ENCODE results near the gene RPS10. TPM values are rescaled to one million over a fixed set of nuclear protein-coding genes. Genes with fewer than 3 reads are reported as not detected.

The RPS10 gene
- total and polyA plus RNA-seq, 2 of the 8 experiments (the other 6 are each of a cell fraction or from before 2014, with no cell fraction given), result 2,408 to 11,142 TPM

DNA sequence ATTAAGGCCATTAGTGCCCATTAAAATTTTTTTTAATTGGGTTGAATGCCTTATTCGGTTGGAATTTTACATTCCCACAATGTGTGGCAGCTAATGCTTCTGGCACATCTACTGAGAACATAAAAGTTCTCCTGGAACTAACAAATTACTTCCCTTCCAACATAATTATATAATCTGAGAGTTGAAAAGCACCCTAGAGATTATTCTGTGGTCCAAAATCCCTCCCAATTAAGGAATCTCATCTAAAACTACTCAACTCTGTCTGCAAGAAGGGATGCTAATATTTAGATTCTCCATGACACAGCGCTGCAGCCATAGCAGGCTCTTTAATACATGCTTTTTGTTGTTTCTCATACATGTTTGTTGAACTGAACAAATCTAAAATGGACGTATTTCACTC, 37.4 kb downstream of the RPS10 start:
- CTCF ChIA-PET (ENCODE audit: partially characterized antibody), result no interaction called here

More for the DNA sequence above, 37.4 kb downstream of the RPS10 start:
- no peak for DNase-seq (ENCODE audit: low read depth in 1 of 2, low spot score in 2 of 2)
- H3K4me1 ChIP-seq (replicated peaks in 1 of 4; ENCODE audit: control insufficient read depth in 3 of 4, insufficient read depth in 4 of 4, low read length in 3 of 4), result peaks cover 0 to 18% (median 8%) of the 10 kb centered on the region in 4 experiments; a peak in 4 of 7 replicates
- POLR2A ChIA-PET (ENCODE audit: partially characterized antibody), result interaction anchor here (9.4 kb wide), 1 partner anchor 31 kb away, joined by 108 read pairs; no protein-coding TSS in a partner anchor
- no peak overlapping the region for H4K8ac ChIP-seq (ENCODE audit: extremely low read depth, insufficient read depth, low read length)
- no peak overlapping the region for H3K23ac ChIP-seq (ENCODE audit: insufficient read length)
- H3K79me1 ChIP-seq (ENCODE audit: low read depth, low read length), result peaks cover 3% of the 10 kb centered on the region; the same call in 1 of the 2 replicates
- no peak overlapping the region for H2AK5ac ChIP-seq (ENCODE audit: low read depth, low read length)
- H2BK15ac ChIP-seq (ENCODE audit: low read length), result no peak overlapping the region
- no peak overlapping the region for H3K9ac ChIP-seq (replicated peaks in 1 of 4; ENCODE audit: extremely low read depth in 1 of 4, low read depth in 3 of 4, low read length in 3 of 4)
- WGBS, 2 experiments (ENCODE audit: extremely low coverage in 1 of 2, insufficient coverage in 1 of 2, insufficient read length in 1 of 2, insufficient replicate concordance in 2 of 2, low coverage in 1 of 2, low lambda C conversion rate in 2 of 2, missing lambda C conversion rate in 1 of 2), result 91% methylated on average over 3 of the region's 3 CpGs; no CpG with 5 or more reads in 1 of the 2 experiments
- H2BK5ac ChIP-seq (ENCODE audit: low read depth, low read length), result no peak overlapping the region
- H3K36me3 ChIP-seq (ENCODE audit: control insufficient read depth in 2 of 4, insufficient read depth in 4 of 4, low read length in 3 of 4), result no peaks in the 10 kb centered on the region
- H3K56ac ChIP-seq (replicated peaks; ENCODE audit: insufficient read length, low read depth, low read length), result no peak overlapping the region
- peaks cover 0 to 7% of the 10 kb centered on the region in 2 experiments for H4K20me1 ChIP-seq (replicated peaks in 1 of 2; ENCODE audit: control insufficient read depth in 1 of 2, insufficient read depth in 2 of 2, low read length in 2 of 2)
- H3K4me2 ChIP-seq (ENCODE audit: insufficient read depth in 1 of 2, low read depth in 2 of 2, low read length in 2 of 2), result no peak overlapping the region
- H3K4me3 ChIP-seq (ENCODE audit: extremely low read depth in 1 of 4, insufficient read depth in 2 of 4, low read depth in 3 of 4, low read length in 4 of 4), result no peak overlapping the region
- H3K79me2 ChIP-seq (ENCODE audit: control insufficient read depth in 1 of 2, insufficient read depth in 2 of 2, low read length in 2 of 2), result peaks cover 12 to 82% of the 10 kb centered on the region in 2 experiments
- H3K18ac ChIP-seq (ENCODE audit: extremely low read depth, low read length), result no peak overlapping the region
- H4K5ac ChIP-seq (ENCODE audit: insufficient read length, low read depth, low read length), result no peak overlapping the region
- H2BK20ac ChIP-seq (ENCODE audit: low read length), result no peak overlapping the region
- FAIRE-seq, result no peak
- peaks cover 5% of the 10 kb centered on the region; the same call in 1 of the 2 replicates for H3K23me2 ChIP-seq (ENCODE audit: low read depth, low read length)
- H2BK120ac ChIP-seq (replicated peaks; ENCODE audit: low read depth, low read length), result no peak overlapping the region
- TF ChIP-seq JUN (IDR thresholded peaks at IDR 0.05; ENCODE audit: low read depth, low read length) (no peak), SRF (IDR thresholded peaks at IDR 0.05; ENCODE audit: low read depth, low read length) (no peak), BACH1 (IDR thresholded peaks at IDR 0.05; ENCODE audit: low read length) (no peak)
- TF ChIP-seq, protein P1, sequence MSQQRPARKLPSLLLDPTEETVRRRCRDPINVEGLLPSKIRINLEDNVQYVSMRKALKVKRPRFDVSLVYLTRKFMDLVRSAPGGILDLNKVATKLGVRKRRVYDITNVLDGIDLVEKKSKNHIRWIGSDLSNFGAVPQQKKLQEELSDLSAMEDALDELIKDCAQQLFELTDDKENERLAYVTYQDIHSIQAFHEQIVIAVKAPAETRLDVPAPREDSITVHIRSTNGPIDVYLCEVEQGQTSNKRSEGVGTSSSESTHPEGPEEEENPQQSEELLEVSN (IDR thresholded peaks at IDR 0.05), result no peak
- H3K4ac ChIP-seq (replicated peaks; ENCODE audit: insufficient read length, low read depth, low read length), result no peak overlapping the region
- H3K27me3 ChIP-seq (replicated peaks in 1 of 4; ENCODE audit: control insufficient read depth in 3 of 4, extremely low read depth in 1 of 4, insufficient read depth in 3 of 4, low read length in 3 of 4), result no peaks in the 10 kb centered on the region
- no peak overlapping the region for H4K91ac ChIP-seq (replicated peaks; ENCODE audit: insufficient read length, low read length)
- H2BK12ac ChIP-seq (ENCODE audit: low read depth, low read length), result no peak overlapping the region
- no peak overlapping the region for H2AFZ ChIP-seq (ENCODE audit: low read length)
- no peaks in the 10 kb centered on the region for H3K9me3 ChIP-seq (ENCODE audit: insufficient read depth in 2 of 2, low read depth in 1 of 2, low read length in 1 of 2)
- H3K14ac ChIP-seq (ENCODE audit: insufficient read length), result no peak overlapping the region
- no peak overlapping the region for H3K27ac ChIP-seq (ENCODE audit: low read depth, low read length)
